Measurements from ENCODE around the gene DYNLT1. TPM values are rescaled to one million over a fixed set of nuclear protein-coding genes. Genes with fewer than 3 reads are reported as not detected.

Gene DYNLT1
- 117 and 118 TPM in 2 replicates for total RNA-seq
- long read RNA-seq, transcript DYNLT1-201 (3 exons, 774 nt), result minor isoform, 5 of 62 reads
- long read RNA-seq, transcript DYNLT1-203 (5 exons, 726 nt), result major isoform, 48 of 62 reads
- long read RNA-seq, partial matches to known transcripts, result 3 of 62 reads
- long read RNA-seq, other reads (novel, unspliced or antisense), result 6 of 62 reads

DNA sequence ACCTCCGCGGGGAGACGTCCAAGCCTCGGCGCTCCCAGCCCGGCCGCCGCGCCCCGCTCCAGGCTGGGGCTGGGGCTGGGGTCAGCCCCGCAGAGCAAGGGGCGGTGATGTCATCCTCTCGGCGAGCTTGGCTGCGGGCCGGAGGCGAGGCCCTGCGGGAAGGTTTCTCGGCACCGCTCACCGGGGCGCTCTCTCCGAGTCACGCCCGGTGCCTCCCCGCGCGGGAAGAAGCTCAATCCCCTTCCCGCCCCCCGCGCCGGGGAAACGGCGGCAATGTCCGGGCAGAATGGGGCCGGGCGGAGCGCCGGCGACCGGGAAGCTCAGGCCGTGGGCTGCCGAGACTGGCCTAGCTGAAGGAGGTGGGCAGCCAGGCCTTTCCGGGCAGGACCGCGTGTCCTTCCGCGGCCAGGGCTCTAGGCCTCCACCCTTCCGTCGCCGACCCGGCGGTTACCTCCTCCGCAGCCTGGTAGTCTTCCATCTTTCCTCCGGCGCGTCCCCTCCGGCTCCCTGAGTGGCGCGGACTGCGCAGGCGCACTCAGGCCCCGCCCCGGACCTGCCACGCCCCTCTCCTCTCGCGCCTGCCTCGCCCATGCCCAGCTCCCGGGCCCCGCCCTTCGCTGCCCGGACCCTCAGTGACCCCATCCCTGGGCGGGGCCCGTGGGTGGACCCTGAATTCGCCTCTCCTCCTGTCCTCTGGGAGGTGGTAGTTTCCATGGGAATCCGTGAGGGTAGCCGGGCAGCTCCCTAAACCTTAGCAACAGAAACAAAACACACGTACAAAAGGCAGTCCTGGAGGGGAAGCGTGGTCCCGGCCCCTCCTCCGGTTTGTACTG lies at the start of gene DYNLT1:
Gene DYNLT1 (minus strand): TSS at position 513 of the 833 bp plus-strand sequence. CDS start 35 bp downstream, at position 478.
- Mint-ChIP-seq H3K4me1 (peaks cover 42% of the 10 kb centered on the region), H3K36me3 (ENCODE audit: low read depth) (peaks cover 3% of the 10 kb centered on the region), H3K4me3 (peak within 1 kb of the TSS; percentile 98), H3K27me3 (ENCODE audit: low read depth) (peaks cover 26% of the 10 kb centered on the region), H3K27ac (ENCODE audit: unreplicated experiment) (peak within 1 kb of the TSS; percentile 99), H3K9me3 (no peaks in the 10 kb centered on the region)
- TF ChIP-seq, protein P1, sequence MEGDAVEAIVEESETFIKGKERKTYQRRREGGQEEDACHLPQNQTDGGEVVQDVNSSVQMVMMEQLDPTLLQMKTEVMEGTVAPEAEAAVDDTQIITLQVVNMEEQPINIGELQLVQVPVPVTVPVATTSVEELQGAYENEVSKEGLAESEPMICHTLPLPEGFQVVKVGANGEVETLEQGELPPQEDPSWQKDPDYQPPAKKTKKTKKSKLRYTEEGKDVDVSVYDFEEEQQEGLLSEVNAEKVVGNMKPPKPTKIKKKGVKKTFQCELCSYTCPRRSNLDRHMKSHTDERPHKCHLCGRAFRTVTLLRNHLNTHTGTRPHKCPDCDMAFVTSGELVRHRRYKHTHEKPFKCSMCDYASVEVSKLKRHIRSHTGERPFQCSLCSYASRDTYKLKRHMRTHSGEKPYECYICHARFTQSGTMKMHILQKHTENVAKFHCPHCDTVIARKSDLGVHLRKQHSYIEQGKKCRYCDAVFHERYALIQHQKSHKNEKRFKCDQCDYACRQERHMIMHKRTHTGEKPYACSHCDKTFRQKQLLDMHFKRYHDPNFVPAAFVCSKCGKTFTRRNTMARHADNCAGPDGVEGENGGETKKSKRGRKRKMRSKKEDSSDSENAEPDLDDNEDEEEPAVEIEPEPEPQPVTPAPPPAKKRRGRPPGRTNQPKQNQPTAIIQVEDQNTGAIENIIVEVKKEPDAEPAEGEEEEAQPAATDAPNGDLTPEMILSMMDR (conservative IDR thresholded peaks at IDR 0.05), result no peak
- peak; percentile 91 for DNase-seq (ENCODE audit: low read depth, low spot score)

DNA sequence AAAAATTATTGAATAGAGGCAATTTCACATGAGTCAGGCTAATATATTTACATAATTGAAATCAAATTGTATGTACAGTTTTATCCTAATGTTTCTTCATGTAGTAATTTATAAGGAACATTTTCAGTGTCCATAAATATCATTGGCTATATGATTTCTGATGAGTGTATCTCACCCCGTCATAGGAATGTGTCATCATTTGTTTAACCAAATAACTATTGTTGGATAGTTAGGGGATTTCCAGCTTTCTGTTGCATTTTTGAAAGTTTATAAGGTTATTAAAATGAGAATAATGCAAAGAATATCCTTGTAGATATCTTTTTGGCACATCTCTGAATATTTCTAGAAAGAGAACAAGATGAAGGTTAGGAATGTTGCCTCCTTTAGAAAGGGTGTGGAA lies 44.3 kb upstream of the DYNLT1 start:
- Mint-ChIP-seq H3K9me3 (no peaks in the 10 kb centered on the region), H3K36me3 (ENCODE audit: low read depth) (no peaks in the 10 kb centered on the region), H3K4me1 (no peaks in the 10 kb centered on the region), H3K4me3 (no peak overlapping the region), H3K27me3 (ENCODE audit: low read depth) (peaks cover 12% of the 10 kb centered on the region), H3K27ac (ENCODE audit: unreplicated experiment) (no peak overlapping the region)
- TF ChIP-seq, protein P1 (conservative IDR thresholded peaks at IDR 0.05), result no peak
- DNase-seq (ENCODE audit: low read depth, low spot score), result no peak

DNA sequence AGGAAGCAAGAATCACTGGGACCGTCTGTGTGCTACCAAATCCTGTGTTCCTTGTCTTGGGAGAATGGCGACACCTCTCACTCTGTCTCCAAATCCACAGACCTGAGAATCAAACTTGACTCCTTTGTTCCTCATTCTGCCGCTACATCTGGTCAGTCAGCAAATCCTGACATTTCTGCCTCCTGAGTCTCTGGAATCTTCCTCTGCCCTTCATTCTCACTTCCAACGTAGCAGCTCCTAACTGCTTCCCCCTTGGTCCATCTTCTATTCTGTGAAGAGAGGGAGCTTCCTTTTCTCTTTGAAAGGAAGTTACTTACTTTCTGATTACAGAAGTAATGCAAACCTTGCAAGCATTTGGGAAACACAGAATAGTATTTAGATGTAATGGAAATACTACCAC lies 43.0 kb upstream of the DYNLT1 start:
- Mint-ChIP-seq H3K27ac (ENCODE audit: unreplicated experiment) (no peak overlapping the region), H3K4me3 (no peak overlapping the region), H3K27me3 (ENCODE audit: low read depth) (peaks cover 12% of the 10 kb centered on the region), H3K4me1 (no peaks in the 10 kb centered on the region), H3K36me3 (ENCODE audit: low read depth) (no peaks in the 10 kb centered on the region), H3K9me3 (no peaks in the 10 kb centered on the region)
- DNase-seq (ENCODE audit: low read depth, low spot score), result no peak
- TF ChIP-seq, protein P1 (conservative IDR thresholded peaks at IDR 0.05), result no peak

DNA sequence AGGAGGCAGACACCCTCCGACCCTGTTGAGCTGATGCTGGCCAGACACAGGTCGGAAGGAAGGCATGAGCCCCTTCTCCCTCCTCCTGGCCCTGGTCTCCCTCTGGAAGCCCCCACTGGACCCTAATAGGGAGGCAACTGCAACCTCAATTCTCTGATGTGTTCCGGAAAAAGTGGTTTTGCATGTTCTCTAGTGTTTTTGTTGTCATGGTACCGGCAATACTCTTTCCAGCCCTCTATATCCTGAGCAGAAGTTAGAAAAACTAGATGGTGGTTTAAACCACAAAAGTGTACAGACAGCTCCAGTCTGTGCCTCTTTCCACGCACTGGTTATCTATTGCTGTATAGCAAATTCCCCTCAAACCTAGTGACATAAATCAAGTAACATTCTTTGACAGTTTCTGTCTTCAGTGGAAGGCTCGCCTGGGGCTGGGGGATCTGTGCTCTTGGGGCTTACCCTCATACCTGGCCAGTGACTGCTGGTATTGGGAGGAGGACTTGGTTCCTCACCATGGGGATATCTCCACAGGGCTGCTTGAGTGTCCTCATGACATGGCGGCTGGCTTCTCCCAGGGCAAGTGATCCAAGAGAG lies 42.3 kb upstream of the DYNLT1 start:
- Mint-ChIP-seq H3K9me3 (no peaks in the 10 kb centered on the region), H3K4me1 (no peaks in the 10 kb centered on the region), H3K27me3 (ENCODE audit: low read depth) (peaks cover 12% of the 10 kb centered on the region), H3K4me3 (no peak overlapping the region), H3K27ac (ENCODE audit: unreplicated experiment) (no peak overlapping the region), H3K36me3 (ENCODE audit: low read depth) (no peaks in the 10 kb centered on the region)
- no peak for DNase-seq (ENCODE audit: low read depth, low spot score)
- TF ChIP-seq, protein P1 (conservative IDR thresholded peaks at IDR 0.05), result no peak

DNA sequence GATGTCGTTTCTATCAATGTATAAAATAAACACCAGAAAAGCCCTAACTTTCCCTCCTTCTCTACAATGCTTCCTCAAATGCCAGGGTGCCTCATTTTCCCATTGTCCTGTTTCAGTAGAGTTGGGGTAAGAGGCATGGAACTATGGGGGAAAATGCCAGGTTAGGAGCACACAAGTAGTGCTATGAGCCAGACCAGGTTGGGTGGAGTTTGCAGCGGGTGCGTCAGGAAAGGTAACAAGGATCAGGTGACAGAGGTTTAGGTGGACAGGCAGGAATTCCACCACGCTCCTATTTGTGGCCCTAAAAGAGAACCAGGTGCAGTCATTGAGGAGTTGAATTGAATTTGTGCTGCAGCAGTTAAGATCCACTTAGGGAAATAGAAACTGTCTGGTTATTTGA lies 41.8 kb upstream of the DYNLT1 start:
- Mint-ChIP-seq H3K9me3 (no peaks in the 10 kb centered on the region), H3K27ac (ENCODE audit: unreplicated experiment) (no peak overlapping the region), H3K4me3 (no peak overlapping the region), H3K36me3 (ENCODE audit: low read depth) (no peaks in the 10 kb centered on the region), H3K27me3 (ENCODE audit: low read depth) (peaks cover 12% of the 10 kb centered on the region), H3K4me1 (no peaks in the 10 kb centered on the region)
- TF ChIP-seq, protein P1 (conservative IDR thresholded peaks at IDR 0.05), result no peak
- no peak for DNase-seq (ENCODE audit: low read depth, low spot score)

All from neural crest cell (in vitro differentiated cells).